GM18502 (cell line): ENCODE data around the gene IBA57.
"Not testable (repeated sequence)": the region's sequence is repeated elsewhere in the genome, so short reads cannot be mapped to it uniquely, and the experiment has no call there.

ENCODE experiments used
- ATAC-seq: cut with Tn5 transposase; IDR thresholded peaks from one replicate; pipeline ENCODE4 v1.9.1; 2021; ENCODE audit warnings: mild to moderate bottlenecking; ENCODE audit not compliant: unreplicated experiment, poor library complexity

IBA57 gene

GRCh38 chr1:228170666-228171065 lies 5.1 kb downstream of the IBA57 start:
- ATAC-seq: no peak

- no peak for ATAC-seq
Measured at GRCh38 chr1:228171221-228171891, 5.8 kb downstream of the IBA57 start.

- ATAC-seq: no peak
Measured at GRCh38 chr1:228172591-228173527, 7.3 kb downstream of the IBA57 start.

GRCh38 chr1:228173528-228174481 lies 8.2 kb downstream of the IBA57 start:
- ATAC-seq: not testable (repeated sequence)

- ATAC-seq: no peak
Measured at GRCh38 chr1:228174482-228175315, 9.1 kb downstream of the IBA57 start.

GRCh38 chr1:228175316-228176023 lies 9.9 kb downstream of the IBA57 start:
- ATAC-seq: no peak

GRCh38 chr1:228176024-228176395 lies 10.4 kb downstream of the IBA57 start:
- ATAC-seq: no peak

GRCh38 chr1:228176461-228177182 lies 11.0 kb downstream of the IBA57 start:
- ATAC-seq: no peak

- no peak for ATAC-seq
Measured at GRCh38 chr1:228177183-228177475, 11.5 kb downstream of the IBA57 start.

GRCh38 chr1:228177721-228178710 lies 12.4 kb downstream of the IBA57 start:
- no peak for ATAC-seq

GRCh38 chr1:228178737-228179684 lies 13.4 kb downstream of the IBA57 start:
- ATAC-seq: no peak

- ATAC-seq: no peak
Measured at GRCh38 chr1:228180271-228180958, 14.8 kb downstream of the IBA57 start.

GRCh38 chr1:228180959-228181644 lies 15.5 kb downstream of the IBA57 start:
- ATAC-seq: no peak

GRCh38 chr1:228181645-228182034 lies 16.0 kb downstream of the IBA57 start:
- ATAC-seq: no peak
